ENCODE data around the gene SOX11.

The SOX11 gene

GRCh38 chr2:5725072-5725471 lies 32.9 kb downstream of the SOX11 start:
- no peak for DNase-seq

DNA sequence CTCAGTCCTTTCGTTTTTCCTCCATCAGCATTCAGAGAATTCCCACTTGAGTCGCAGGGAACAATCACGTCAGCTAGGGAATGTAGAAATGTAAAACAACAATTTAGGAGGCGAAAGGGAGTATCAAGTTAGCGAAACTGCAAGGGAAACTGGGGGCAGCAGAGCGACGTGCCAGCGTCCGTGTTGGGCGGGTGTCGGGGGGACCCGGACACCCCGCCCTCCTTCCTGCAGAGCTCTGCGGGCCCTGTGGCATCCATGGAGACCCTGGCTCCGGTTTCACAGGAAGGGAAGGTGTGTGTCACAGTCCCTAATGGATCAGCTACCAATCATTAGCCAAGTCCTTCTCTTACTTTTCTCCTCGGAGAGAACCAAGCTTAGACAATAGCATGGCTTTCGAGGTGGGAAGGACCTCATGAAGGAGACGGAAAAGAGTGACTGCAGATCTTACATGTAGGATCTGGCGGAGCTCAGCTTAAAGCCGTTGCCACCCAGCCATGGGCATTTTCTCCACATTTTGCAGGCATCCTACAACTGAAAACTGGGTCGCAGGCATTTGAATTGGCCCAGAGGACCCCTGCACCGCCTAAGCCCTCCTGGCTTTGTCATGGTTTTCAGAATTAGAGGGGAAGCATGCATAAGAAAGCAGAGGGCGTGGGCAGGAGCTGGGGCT lies 33.7 kb downstream of the SOX11 start:
- DNase-seq, result no peak

- DNase-seq, result no peak
These were observed 35.1 kb downstream of the SOX11 start for GRCh38 chr2:5727235-5727634.

GRCh38 chr2:5729416-5729815 lies 37.2 kb downstream of the SOX11 start:
- no peak for DNase-seq

DNA sequence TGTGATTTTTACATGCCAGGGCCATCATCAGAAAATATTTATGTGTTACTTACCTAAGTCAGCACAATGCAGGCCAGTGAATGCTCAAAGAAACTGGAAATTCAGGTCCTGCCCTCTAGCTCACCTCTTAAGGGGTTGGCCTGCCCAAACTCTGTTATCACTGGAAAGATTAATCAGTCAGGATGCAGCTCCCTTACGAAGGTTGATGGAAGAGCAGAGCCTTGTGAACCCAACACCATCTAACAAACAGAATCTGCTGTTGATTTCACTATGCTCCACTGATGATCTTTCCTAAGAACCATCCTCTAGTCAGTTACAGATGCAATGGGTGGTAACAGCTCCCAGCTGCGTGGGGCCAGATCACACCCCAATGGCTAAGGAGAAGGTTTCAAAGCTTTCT lies 38.2 kb downstream of the SOX11 start:
- no peak for DNase-seq

GRCh38 chr2:5734859-5735520 lies 42.8 kb downstream of the SOX11 start:
- DNase-seq, result no peak

DNA sequence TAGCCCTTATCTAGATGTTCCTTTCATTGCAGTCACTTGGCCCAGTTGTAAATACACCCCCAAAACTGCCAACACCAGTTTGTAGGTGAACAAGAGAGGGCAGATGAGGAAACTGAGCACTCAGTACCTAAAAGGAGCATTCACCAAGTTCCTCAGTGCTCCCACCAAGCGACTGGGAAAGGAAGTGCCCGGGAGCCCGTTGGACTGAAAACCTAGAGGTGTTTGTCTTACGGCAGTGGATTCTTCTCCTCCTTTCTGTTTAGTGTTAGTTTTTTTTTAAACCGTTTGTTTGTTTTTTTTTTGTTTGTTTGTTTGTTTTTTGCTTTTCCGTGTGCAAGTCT lies 43.3 kb downstream of the SOX11 start:
- no peak for DNase-seq

GRCh38 chr2:5736050-5736449 lies 43.9 kb downstream of the SOX11 start:
- DNase-seq, result no peak

DNA sequence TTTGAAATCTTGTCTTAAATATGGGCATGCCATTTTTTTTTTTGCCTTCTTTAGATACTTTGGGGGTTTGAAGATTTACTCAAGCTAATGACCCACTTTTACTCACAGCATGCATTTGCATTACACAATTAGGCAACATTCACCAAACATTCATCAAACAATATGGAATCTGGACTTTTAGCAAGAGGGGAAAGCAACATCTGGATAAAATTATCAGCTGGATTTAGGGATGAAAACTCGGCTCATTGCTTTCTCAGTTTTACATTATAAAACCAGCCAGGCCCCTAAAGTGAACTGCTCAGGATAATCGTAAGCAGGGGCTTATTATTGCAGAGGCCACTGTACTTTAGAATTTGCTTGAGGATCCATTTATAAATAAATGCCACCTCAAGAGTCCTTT lies 44.7 kb downstream of the SOX11 start:
- no peak for DNase-seq

DNA sequence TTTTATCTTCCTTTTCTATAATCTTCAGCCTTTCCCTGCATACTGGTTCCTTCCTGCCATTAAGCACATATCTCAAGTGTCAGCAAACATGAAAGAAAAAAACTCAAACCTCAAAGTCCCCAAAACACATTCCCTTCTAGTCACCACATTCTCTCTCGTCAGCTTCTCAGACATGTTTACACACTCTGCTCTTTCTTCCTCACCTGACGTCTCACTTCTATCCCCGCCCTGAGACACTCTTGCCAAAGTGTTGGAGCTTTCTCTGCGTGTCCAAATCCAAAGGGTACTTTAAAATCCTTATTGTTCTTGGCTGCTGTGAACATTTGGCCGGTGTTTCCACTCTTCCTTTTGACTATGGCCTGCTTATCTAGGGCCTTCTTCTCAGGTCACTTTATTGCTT lies 47.9 kb downstream of the SOX11 start:
- DNase-seq, result no peak

- DNase-seq, result no peak
These were observed 48.6 kb downstream of the SOX11 start for GRCh38 chr2:5740817-5741216.

GRCh38 chr2:5741242-5741641 lies 49.1 kb downstream of the SOX11 start:
- DNase-seq, result no peak

DNA sequence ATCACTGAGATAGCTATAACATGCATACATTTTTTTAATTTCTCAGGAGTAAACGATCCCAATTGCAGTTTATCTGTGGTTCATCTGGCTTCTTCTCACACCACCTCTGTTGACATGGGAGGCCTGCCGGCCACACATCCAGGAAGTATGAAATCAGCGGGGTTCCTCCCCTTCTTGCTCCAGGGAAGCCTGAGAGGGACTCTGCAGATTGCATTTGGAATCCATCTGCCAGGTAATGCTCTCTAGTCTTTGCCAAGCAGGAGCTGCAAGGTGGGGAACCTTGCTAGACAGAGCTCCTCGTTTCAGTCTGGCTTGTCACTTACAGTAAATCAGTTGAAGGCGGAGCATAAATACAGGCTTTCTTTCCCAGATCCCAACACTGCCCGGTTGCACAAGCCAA lies 49.9 kb downstream of the SOX11 start:
- no peak for DNase-seq

- no peak for DNase-seq
These were observed 56.2 kb downstream of the SOX11 start for GRCh38 chr2:5748391-5748790.

GRCh38 chr2:5748946-5749345 lies 56.8 kb downstream of the SOX11 start:
- no peak for DNase-seq

- DNase-seq, result no peak
These were observed 57.2 kb downstream of the SOX11 start for GRCh38 chr2:5749347-5749746.

Data from NCI-H774 (cell line).